ENCODE measurements around the gene PMPCA. TPM values are rescaled to one million over a fixed set of nuclear protein-coding genes. Genes with fewer than 3 reads are reported as not detected.
A peak's percentile ranks its signal among the peaks of the same experiment; 100 is the strongest.

Gene PMPCA
- total RNA-seq, 1 donor: 36.7 TPM

DNA sequence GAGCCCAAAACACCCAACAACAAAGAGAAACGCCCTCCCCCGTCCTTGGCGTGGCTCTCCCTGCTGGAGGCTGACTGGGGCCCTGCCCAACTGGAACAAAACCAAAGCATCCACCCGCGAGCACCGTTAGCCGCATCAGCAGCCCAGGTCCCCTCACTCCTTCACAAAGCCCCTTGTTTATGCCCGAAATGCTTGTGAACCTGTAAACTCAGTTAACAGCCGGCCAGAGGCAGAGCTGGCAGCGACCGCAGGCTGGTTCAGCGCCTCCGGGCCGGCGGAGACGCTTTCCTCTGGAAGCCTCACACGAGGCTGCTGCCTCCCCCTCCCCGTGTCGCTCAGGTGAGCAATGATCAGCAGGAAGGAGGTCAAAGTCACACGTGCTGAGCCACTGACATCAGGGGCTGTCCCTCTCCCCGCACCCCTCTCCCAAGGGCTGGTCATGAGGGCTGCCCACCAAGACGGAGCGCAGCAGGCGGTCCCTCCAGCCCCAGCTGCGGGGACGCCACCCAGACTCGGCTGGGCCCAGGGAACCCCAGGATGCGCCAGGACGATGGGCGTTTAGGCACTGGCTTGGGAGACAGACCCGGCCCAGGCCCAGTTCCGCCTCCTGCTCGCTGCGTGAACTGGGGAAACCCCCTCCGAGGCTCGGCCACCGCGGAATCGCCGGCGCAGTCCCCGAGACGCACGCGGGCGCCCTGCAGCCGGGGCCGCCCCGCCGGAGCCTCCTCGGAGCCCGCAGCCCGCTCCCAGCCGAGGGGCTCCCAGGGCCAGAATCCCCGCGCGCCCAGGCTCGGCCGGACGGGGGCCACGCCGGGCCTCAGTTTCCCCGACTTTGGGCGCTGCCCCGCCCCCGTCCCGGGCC is 11.1 kb upstream of the PMPCA start:
- peak; percentile 39 for DNase-seq (ENCODE audit: low read depth)
- TF ChIP-seq, protein P1, sequence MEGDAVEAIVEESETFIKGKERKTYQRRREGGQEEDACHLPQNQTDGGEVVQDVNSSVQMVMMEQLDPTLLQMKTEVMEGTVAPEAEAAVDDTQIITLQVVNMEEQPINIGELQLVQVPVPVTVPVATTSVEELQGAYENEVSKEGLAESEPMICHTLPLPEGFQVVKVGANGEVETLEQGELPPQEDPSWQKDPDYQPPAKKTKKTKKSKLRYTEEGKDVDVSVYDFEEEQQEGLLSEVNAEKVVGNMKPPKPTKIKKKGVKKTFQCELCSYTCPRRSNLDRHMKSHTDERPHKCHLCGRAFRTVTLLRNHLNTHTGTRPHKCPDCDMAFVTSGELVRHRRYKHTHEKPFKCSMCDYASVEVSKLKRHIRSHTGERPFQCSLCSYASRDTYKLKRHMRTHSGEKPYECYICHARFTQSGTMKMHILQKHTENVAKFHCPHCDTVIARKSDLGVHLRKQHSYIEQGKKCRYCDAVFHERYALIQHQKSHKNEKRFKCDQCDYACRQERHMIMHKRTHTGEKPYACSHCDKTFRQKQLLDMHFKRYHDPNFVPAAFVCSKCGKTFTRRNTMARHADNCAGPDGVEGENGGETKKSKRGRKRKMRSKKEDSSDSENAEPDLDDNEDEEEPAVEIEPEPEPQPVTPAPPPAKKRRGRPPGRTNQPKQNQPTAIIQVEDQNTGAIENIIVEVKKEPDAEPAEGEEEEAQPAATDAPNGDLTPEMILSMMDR (IDR thresholded peaks at IDR 0.05; ENCODE audit: insufficient read depth, low read length): no peak
- peak overlapping the region; percentile 92 for H3K4me3 ChIP-seq (ENCODE audit: low read depth, low read length)

- TF ChIP-seq, protein P1 (IDR thresholded peaks at IDR 0.05; ENCODE audit: insufficient read depth, low read length): peak; percentile 68
- H3K4me3 ChIP-seq (ENCODE audit: low read depth, low read length): peak within 1 kb of the TSS; percentile 92
- DNase-seq (ENCODE audit: low read depth): peak; percentile 79
Observed at GRCh38 chr9:136400038-136400834, 10.2 kb upstream of the PMPCA start, which contains the start of gene SNAPC4. TSS of gene SNAPC4 (minus strand) at chr9:136400170. CDS start at chr9:136398428, 1,742 bp downstream.

DNA sequence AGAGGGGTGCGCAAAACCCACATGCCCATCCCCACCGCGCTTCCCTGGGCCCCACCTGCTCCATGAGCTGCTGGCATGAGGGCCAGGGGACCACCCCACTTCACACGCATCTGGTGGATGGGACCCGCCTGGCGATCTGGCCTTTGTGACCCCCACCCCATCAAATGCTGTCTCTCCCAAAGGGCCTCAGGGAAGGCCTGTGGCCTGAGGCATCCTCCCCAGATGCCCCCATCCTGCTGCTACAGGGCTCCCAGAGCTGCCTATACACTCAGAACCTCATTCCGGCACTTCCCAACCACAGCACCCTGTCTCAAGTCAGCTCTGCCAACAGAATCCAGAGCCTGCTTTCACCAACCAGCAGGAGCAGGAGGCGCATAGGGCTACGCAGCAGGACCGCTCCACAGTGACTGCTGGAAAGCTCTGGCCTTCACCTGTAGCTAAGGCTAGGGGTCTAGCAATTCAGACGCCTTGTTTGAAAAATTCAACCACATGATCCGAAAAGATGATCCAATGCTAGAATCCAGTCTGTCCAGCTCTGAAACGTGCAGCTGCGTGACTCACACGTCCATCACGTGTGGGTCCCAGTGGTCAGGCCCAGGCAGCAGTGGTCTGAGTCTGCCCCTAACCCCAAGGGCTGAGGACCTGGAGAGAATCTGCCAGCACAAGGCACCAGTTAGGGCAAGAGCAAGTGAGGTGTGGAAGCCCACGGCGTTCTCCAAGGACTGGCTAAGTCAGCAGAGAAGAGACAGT is 9.1 kb upstream of the PMPCA start:
- no peak overlapping the region for H3K4me3 ChIP-seq (ENCODE audit: low read depth, low read length)
- DNase-seq (ENCODE audit: low read depth): no peak
- TF ChIP-seq, protein P1 (IDR thresholded peaks at IDR 0.05; ENCODE audit: insufficient read depth, low read length): no peak

DNA sequence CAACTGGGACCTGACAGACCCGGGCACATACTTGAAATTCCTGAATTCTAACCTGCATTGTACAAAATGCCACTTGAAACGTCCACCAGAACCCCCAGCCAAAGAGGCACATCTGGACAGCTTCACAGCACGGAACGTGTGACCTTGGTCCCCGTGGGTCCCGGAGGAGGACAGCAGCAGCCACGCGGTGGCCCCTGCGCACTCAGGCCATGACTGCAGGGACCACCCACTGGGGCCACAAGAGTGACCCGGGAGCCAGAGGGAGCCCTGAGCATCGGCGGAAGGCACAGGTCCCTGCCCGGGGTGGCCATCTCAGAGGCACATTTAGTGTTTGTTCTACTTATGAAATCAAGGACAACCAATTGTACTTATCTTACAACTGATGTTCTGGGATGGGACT is 8.4 kb upstream of the PMPCA start:
- no peak for DNase-seq (ENCODE audit: low read depth)
- H3K4me3 ChIP-seq (ENCODE audit: low read depth, low read length): no peak overlapping the region
- TF ChIP-seq, protein P1 (IDR thresholded peaks at IDR 0.05; ENCODE audit: insufficient read depth, low read length): no peak

- no peak overlapping the region for H3K4me3 ChIP-seq (ENCODE audit: low read depth, low read length)
- TF ChIP-seq, protein P1 (IDR thresholded peaks at IDR 0.05; ENCODE audit: insufficient read depth, low read length): no peak
- DNase-seq (ENCODE audit: low read depth): no peak
Observed at GRCh38 chr9:136403538-136403914, 6.9 kb upstream of the PMPCA start.
